MM.1S (cell line): ENCODE measurements around the gene NPAS1.

Experiments
- EZH2 ChIP-seq: fragments of 300-600 bp; sonication (generic); optimal IDR thresholded peaks from 2 replicates; pipeline ENCODE3; 2017; ENCODE audit warnings: low read depth, mild to moderate bottlenecking, antibody characterized with exemption, low read length, mixed read lengths
- EZH2phosphoT487 ChIP-seq: fragments of 300-600 bp; sonication (generic); IDR thresholded peaks from 2 replicates; pipeline ENCODE4 v1.6.1; 2018; ENCODE audit warnings: antibody characterized with exemption, low read length
- TF ChIP-seq, protein P1 (sequence below): fragments of 300-600 bp; sonication (generic); IDR thresholded peaks from 2 replicates; pipeline ENCODE4 v1.5.1; 2016; ENCODE audit warnings: antibody characterized with exemption, low read length, mixed read lengths

DNA sequence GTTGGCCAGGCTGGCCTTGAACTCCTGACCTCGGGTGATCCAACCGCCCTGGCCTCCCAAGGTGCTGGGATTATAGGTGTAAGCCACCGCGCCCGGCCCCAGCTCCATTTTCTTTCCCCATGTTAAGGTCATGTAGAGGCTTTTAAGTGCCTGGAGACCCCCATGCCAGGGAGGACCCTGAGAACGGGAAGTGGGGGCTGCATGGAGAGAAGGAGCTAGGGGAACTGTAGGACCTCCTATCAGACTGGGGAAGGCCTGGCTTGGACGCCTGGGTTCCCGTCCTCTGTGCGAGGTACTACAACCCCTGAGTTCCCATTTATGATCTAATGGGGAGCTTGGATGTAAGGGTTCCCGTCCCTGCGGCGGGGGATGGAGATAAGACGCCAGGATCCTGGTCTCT is 714 bp upstream of the NPAS1 start:
- TF ChIP-seq, protein P1, sequence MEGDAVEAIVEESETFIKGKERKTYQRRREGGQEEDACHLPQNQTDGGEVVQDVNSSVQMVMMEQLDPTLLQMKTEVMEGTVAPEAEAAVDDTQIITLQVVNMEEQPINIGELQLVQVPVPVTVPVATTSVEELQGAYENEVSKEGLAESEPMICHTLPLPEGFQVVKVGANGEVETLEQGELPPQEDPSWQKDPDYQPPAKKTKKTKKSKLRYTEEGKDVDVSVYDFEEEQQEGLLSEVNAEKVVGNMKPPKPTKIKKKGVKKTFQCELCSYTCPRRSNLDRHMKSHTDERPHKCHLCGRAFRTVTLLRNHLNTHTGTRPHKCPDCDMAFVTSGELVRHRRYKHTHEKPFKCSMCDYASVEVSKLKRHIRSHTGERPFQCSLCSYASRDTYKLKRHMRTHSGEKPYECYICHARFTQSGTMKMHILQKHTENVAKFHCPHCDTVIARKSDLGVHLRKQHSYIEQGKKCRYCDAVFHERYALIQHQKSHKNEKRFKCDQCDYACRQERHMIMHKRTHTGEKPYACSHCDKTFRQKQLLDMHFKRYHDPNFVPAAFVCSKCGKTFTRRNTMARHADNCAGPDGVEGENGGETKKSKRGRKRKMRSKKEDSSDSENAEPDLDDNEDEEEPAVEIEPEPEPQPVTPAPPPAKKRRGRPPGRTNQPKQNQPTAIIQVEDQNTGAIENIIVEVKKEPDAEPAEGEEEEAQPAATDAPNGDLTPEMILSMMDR: no peak
- TF ChIP-seq EZH2phosphoT487: no peak
- TF ChIP-seq EZH2: no peak
